Smooth muscle cell (in vitro differentiated cells): ENCODE measurements around the gene UBL3. TPM values are rescaled to one million over a fixed set of nuclear protein-coding genes. Genes with fewer than 3 reads are reported as not detected.
A peak's percentile ranks its signal among the peaks of the same experiment; 100 is the strongest.

Source experiments
- DNase-seq: peaks from one replicate; lab custom pipeline; 2025; ENCODE audit not compliant: unreplicated experiment; lab: John Stamatoyannopoulos, UW
- H2AFZ ChIP-seq: fragments of 200-600 bp; sonication (generic); 2 replicates; pipeline ENCODE4 v1.6.0; 2016; ENCODE audit warnings: antibody characterized with exemption, low read depth, mild to moderate bottlenecking
- H3F3A ChIP-seq: fragments of 200-600 bp; sonication (generic); 2 replicates; pipeline ENCODE4 v1.6.0; 2017; ENCODE audit warnings: antibody characterized with exemption, low read depth
- H3K27ac ChIP-seq: fragments of 200-600 bp; sonication (generic); 2 replicates; pipeline ENCODE4 v1.5.1; 2016; ENCODE audit warnings: low read depth, mild to moderate bottlenecking
- H3K27me3 ChIP-seq: fragments of 200-600 bp; sonication (generic); 2 replicates; pipeline ENCODE4 v1.6.1; 2016; ENCODE audit warnings: low read depth, mild to moderate bottlenecking
- H3K36me3 ChIP-seq: fragments of 200-600 bp; sonication (generic); 2 replicates; pipeline ENCODE4 v1.5.1; 2016; ENCODE audit warnings: low read depth
- H3K4me1 ChIP-seq: fragments of 200-600 bp; sonication (generic); 2 replicates; pipeline ENCODE4 v1.5.1; 2016; ENCODE audit warnings: low read depth
- H3K4me2 ChIP-seq: fragments of 200-600 bp; sonication (generic); 2 replicates; pipeline ENCODE4 v1.6.0; 2016; ENCODE audit warnings: mild to moderate bottlenecking
- H3K4me3 ChIP-seq: fragments of 200-600 bp; sonication (generic); 2 replicates; pipeline ENCODE4 v1.5.1; 2016; ENCODE audit warnings: mild to moderate bottlenecking
- H3K79me2 ChIP-seq: fragments of 200-600 bp; sonication (generic); 2 replicates; pipeline ENCODE4 v1.6.0; 2016; ENCODE audit warnings: low read depth, mild to moderate bottlenecking
- H3K9ac ChIP-seq: fragments of 200-600 bp; sonication (generic); 2 replicates; pipeline ENCODE4 v1.6.0; 2016; ENCODE audit warnings: low read depth
- H3K9me3 ChIP-seq: fragments of 200-600 bp; sonication (generic); replicated peaks from 2 replicates; pipeline ENCODE4 v1.5.1; 2016; ENCODE audit warnings: low read depth
- H4K20me1 ChIP-seq: fragments of 200-600 bp; sonication (generic); 2 replicates; pipeline ENCODE4 v1.6.0; 2016; ENCODE audit warnings: low read depth
- CTCF ChIP-seq: fragments of 200-600 bp; sonication (generic); IDR thresholded peaks from 2 replicates; pipeline ENCODE4 v1.5.1; 2017; ENCODE audit warnings: borderline replicate concordance, mild to moderate bottlenecking, antibody characterized with exemption; ENCODE audit not compliant: insufficient read depth, poor library complexity, severe bottlenecking
- WGBS: methylation state at CpG from one replicate; pipeline ENCODE4 v1.1.7; 2016; ENCODE audit warnings: low lambda C conversion rate; 5-methylcytosine and 5-hydroxymethylcytosine counted together
- polyA plus RNA-seq: library from polyadenylated mRNA; unstranded; fragments of >200 nt; fragmentation: Nextera tagmentation; extraction: Ambion mirVana; gene quantifications from 2 replicates; pipeline ENCODE4 v1.2.1, GENCODE V29; 2016
- total RNA-seq: library from RNA; depleted of rRNA; stranded (reverse); fragments of >200 nt; gene quantifications from 2 replicates; pipeline ENCODE4 v1.2.3, GENCODE V29; 2014

Gene UBL3
- total and polyA plus RNA-seq, 2 experiments from 2014 or later = 25.2 to 46.6 TPM

DNA sequence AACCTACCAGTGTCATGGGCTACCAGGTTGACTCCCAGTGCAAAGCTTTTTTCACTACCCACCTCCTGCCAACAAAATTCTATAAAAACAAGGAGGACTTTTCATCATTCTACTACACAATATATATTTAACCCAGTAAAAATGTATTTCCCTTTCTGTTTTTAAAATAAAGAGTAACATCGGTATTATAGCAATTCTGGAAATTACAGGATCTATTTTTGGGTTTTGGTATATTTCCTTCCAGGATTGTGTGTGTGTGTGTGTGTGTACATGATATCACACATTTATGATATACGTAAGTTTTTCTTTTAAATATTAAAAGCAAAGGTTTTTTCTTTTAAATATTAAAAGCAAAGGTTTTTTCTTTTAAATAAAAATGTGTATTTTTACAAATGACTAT lies 6.0 kb upstream of the UBL3 start:
- Histone ChIP-seq H4K20me1 (no peaks in the 10 kb centered on the region), H3K27me3 (no peaks in the 10 kb centered on the region), H2AFZ (no peak overlapping the region), H3K79me2 (no peaks in the 10 kb centered on the region), H3K4me3 (no peak overlapping the region), H3K27ac (peak overlapping the region; percentile 76), H3K4me2 (no peak overlapping the region), H3F3A (peaks cover 6% of the 10 kb centered on the region), H3K36me3 (no peaks in the 10 kb centered on the region), H3K9me3 (no peaks in the 10 kb centered on the region), H3K4me1 (peaks cover 4% of the 10 kb centered on the region), H3K9ac (no peak overlapping the region)
- no peak for DNase-seq
- TF ChIP-seq CTCF = no peak
- 95% methylated on average over 2 of the region's 2 CpGs for WGBS

DNA sequence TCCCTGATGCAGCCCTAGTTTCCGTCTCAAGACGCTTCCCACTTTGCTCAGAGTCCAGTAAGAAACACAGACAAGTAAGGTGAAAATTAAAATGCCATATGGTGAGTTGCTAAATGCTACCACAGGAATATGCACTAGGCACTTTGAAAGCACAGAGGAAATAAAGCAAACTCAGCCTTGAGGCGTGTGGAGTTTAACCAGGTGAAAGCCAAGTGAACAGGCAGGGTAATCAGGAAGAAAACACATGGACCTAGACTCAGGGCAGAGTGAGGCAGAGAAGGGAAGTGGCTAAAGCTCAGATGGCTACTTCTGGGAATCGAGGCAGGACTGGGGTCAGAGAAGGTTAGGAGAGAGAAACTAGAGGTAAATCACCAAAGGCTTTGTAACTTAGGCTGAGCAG lies 5.4 kb upstream of the UBL3 start:
- no peaks in the 10 kb centered on the region for H3K36me3 ChIP-seq
- no peaks in the 10 kb centered on the region for H4K20me1 ChIP-seq
- no peak for TF ChIP-seq CTCF
- H3K79me2 ChIP-seq = no peaks in the 10 kb centered on the region
- no peak overlapping the region for H3K4me3 ChIP-seq
- no peaks in the 10 kb centered on the region for H3K9me3 ChIP-seq
- H3K9ac ChIP-seq = no peak overlapping the region
- DNase-seq = no peak
- peaks cover 2% of the 10 kb centered on the region for H3K4me1 ChIP-seq
- peak overlapping the region; percentile 27 for H2AFZ ChIP-seq
- peak overlapping the region; percentile 76 for H3K27ac ChIP-seq
- WGBS = 63% methylated on average over 4 of the region's 4 CpGs
- H3K4me2 ChIP-seq = no peak overlapping the region
- H3F3A ChIP-seq = peaks cover 4% of the 10 kb centered on the region
- H3K27me3 ChIP-seq = no peaks in the 10 kb centered on the region

GRCh38 chr13:29855009-29855408 lies 4.6 kb upstream of the UBL3 start:
- Histone ChIP-seq H3K27ac (peak overlapping the region; percentile 76), H3K4me2 (no peak overlapping the region), H4K20me1 (no peaks in the 10 kb centered on the region), H3K36me3 (no peaks in the 10 kb centered on the region), H3K4me3 (no peak overlapping the region), H3K9me3 (no peaks in the 10 kb centered on the region), H3K79me2 (peaks cover under 1% of the 10 kb centered on the region), H3K9ac (no peak overlapping the region), H3K4me1 (peaks cover 3% of the 10 kb centered on the region), H3F3A (no peaks in the 10 kb centered on the region), H3K27me3 (no peaks in the 10 kb centered on the region), H2AFZ (no peak overlapping the region)
- DNase-seq = no peak
- TF ChIP-seq CTCF = no peak
- WGBS = 85% methylated on average over 4 of the region's 4 CpGs

DNA sequence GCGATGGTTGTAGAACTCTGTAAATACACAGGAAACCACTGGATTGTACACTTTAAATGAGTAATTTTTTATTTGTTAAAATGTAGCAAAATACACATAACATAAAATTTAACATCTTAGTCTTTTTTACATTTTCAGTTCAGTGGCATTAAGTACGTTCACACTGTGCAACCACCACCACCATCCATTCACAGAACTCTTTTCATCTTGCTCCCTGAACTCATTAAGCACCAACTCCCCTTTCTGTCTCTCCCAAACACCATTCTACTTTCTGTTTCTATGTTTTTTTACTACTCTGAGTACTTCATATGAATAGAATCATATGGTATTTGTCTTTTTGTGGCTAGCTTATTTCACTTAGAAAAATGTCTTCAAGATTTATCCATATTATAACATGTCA lies 2.7 kb upstream of the UBL3 start:
- WGBS = 94% methylated on average over 2 of the region's 2 CpGs
- peaks cover 7% of the 10 kb centered on the region for H3F3A ChIP-seq
- H3K36me3 ChIP-seq = no peaks in the 10 kb centered on the region
- TF ChIP-seq CTCF = no peak
- H3K27me3 ChIP-seq = no peaks in the 10 kb centered on the region
- H3K4me2 ChIP-seq = no peak overlapping the region
- peaks cover 3% of the 10 kb centered on the region for H3K4me1 ChIP-seq
- peaks cover 19% of the 10 kb centered on the region for H3K79me2 ChIP-seq
- no peaks in the 10 kb centered on the region for H3K9me3 ChIP-seq
- H3K4me3 ChIP-seq = no peak overlapping the region
- no peak overlapping the region for H3K9ac ChIP-seq
- DNase-seq = no peak
- H3K27ac ChIP-seq = no peak overlapping the region
- no peak overlapping the region for H2AFZ ChIP-seq
- H4K20me1 ChIP-seq = peaks cover 14% of the 10 kb centered on the region
